GM18867 (cell line): Measurements from ENCODE around the gene BST1.

Experiments used
- ATAC-seq: cut with Tn5 transposase; IDR thresholded peaks from one replicate; pipeline ENCODE4 v1.9.1; 2021; ENCODE audit warnings: mild to moderate bottlenecking, moderate library complexity; ENCODE audit not compliant: unreplicated experiment

BST1 gene

GRCh38 chr4:15774020-15774420 is 71.2 kb downstream of the BST1 start:
- no peak for ATAC-seq

GRCh38 chr4:15776871-15777648 is 74.2 kb downstream of the BST1 start:
- ATAC-seq = no peak

- no peak for ATAC-seq
Measured at GRCh38 chr4:15777697-15778288, 74.9 kb downstream of the BST1 start.

- peak; percentile 79 for ATAC-seq
Measured at GRCh38 chr4:15778289-15779241, 75.7 kb downstream of the BST1 start, which contains the start of gene CD38. Gene CD38, plus strand, starts transcription at chr4:15778328. Its CDS starts 87 bp downstream, at chr4:15778415.

- no peak for ATAC-seq
Measured at GRCh38 chr4:15779306-15779705, 76.4 kb downstream of the BST1 start.

- ATAC-seq = no peak
Measured at GRCh38 chr4:15779809-15780208, 76.9 kb downstream of the BST1 start.

GRCh38 chr4:15781427-15782095 is 78.7 kb downstream of the BST1 start:
- ATAC-seq = peak; percentile 23
